Measurements from ENCODE around the gene CWC27.

CWC27 gene

GRCh38 chr5:65041296-65042158 is 272.8 kb downstream of the CWC27 start:
- H3K4me3 ChIP-seq (ENCODE audit: low read depth, low read length): no peak overlapping the region
- no peak for DNase-seq (ENCODE audit: low read depth)
- no peak for TF ChIP-seq CTCF (IDR thresholded peaks at IDR 0.05; ENCODE audit: low read depth, low read length, missing control alignments)

GRCh38 chr5:65043843-65044359 is 275.2 kb downstream of the CWC27 start:
- TF ChIP-seq CTCF (IDR thresholded peaks at IDR 0.05; ENCODE audit: low read depth, low read length, missing control alignments): no peak
- DNase-seq (ENCODE audit: low read depth): no peak
- no peak overlapping the region for H3K4me3 ChIP-seq (ENCODE audit: low read depth, low read length)

GRCh38 chr5:65047225-65047624 is 278.5 kb downstream of the CWC27 start:
- no peak for TF ChIP-seq CTCF (IDR thresholded peaks at IDR 0.05; ENCODE audit: low read depth, low read length, missing control alignments)
- H3K4me3 ChIP-seq (ENCODE audit: low read depth, low read length): no peak overlapping the region
- no peak for DNase-seq (ENCODE audit: low read depth)

GRCh38 chr5:65047948-65048690 is 279.4 kb downstream of the CWC27 start:
- no peak for DNase-seq (ENCODE audit: low read depth)
- no peak overlapping the region for H3K4me3 ChIP-seq (ENCODE audit: low read depth, low read length)
- TF ChIP-seq CTCF (IDR thresholded peaks at IDR 0.05; ENCODE audit: low read depth, low read length, missing control alignments): no peak

- DNase-seq (ENCODE audit: low read depth): no peak
- H3K4me3 ChIP-seq (ENCODE audit: low read depth, low read length): no peak overlapping the region
- no peak for TF ChIP-seq CTCF (IDR thresholded peaks at IDR 0.05; ENCODE audit: low read depth, low read length, missing control alignments)
Observed at GRCh38 chr5:65050140-65050539, 281.4 kb downstream of the CWC27 start.

- DNase-seq (ENCODE audit: low read depth): no peak
- no peak for TF ChIP-seq CTCF (IDR thresholded peaks at IDR 0.05; ENCODE audit: low read depth, low read length, missing control alignments)
- H3K4me3 ChIP-seq (ENCODE audit: low read depth, low read length): no peak overlapping the region
Observed at GRCh38 chr5:65050826-65051498, 282.2 kb downstream of the CWC27 start.

Measured in GM12864 (cell line).